ENCODE results near the gene KLF2.

DNA sequence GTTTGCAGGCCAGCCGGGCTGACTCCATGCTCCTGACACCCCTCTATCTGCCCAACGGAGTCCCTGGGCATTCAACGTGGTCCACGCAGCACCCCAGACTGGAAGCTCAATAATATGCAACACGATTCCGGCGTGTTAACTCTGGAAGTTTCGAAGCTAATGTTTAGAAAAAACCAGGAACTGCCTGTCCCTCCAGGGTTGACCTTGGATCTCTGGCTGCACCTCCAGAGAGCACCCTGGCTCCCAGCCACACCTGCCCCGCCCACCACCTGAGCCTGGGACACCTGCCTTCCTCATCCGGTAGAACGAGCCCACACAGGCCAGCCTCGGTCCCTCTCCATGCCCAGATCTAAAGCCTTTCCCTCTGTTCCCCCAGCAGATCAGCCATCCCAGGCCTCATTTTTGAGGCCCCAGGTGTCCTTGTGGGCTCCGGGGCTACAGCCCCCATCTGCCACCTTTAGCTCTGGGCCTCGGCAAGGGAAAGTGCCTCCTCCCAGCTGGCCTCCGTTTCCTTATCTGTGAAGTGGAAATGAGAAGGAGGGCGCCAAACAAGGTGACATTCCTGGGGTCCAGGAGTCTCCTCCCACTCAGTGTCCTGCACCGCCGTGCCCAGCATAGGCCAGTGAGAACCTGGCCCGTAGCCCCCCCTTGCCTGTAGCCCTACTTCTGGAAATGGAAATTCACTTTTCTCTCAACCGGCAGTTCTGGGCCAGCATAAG lies 38.7 kb downstream of the KLF2 start:
- TF ChIP-seq, protein P1, sequence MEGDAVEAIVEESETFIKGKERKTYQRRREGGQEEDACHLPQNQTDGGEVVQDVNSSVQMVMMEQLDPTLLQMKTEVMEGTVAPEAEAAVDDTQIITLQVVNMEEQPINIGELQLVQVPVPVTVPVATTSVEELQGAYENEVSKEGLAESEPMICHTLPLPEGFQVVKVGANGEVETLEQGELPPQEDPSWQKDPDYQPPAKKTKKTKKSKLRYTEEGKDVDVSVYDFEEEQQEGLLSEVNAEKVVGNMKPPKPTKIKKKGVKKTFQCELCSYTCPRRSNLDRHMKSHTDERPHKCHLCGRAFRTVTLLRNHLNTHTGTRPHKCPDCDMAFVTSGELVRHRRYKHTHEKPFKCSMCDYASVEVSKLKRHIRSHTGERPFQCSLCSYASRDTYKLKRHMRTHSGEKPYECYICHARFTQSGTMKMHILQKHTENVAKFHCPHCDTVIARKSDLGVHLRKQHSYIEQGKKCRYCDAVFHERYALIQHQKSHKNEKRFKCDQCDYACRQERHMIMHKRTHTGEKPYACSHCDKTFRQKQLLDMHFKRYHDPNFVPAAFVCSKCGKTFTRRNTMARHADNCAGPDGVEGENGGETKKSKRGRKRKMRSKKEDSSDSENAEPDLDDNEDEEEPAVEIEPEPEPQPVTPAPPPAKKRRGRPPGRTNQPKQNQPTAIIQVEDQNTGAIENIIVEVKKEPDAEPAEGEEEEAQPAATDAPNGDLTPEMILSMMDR (conservative IDR thresholded peaks at IDR 0.05 in 1 of 2, IDR thresholded peaks at IDR 0.05 in 1 of 2; ENCODE audit: low read depth in 1 of 2, low read length in 2 of 2) = no peak
- TF ChIP-seq EZH2 (IDR thresholded peaks at IDR 0.05; ENCODE audit: low read length, missing control alignments) = no peak

Measured in fibroblast of lung (primary cell).